HK-2 (cell line): Measurements from ENCODE around the gene CBX3.
"Not testable (repeated sequence)": the region's sequence is repeated elsewhere in the genome, so short reads cannot be mapped to it uniquely, and the experiment has no call there.

Experiments used
- DNase-seq: peaks from one replicate; pipeline ENCODE4 v3.0.0-alpha.2; 2018; ENCODE audit not compliant: unreplicated experiment

CBX3 gene

GRCh38 chr7:26202019-26202990, 760 bp downstream of the CBX3 start:
- peak; percentile 60 for DNase-seq

DNA sequence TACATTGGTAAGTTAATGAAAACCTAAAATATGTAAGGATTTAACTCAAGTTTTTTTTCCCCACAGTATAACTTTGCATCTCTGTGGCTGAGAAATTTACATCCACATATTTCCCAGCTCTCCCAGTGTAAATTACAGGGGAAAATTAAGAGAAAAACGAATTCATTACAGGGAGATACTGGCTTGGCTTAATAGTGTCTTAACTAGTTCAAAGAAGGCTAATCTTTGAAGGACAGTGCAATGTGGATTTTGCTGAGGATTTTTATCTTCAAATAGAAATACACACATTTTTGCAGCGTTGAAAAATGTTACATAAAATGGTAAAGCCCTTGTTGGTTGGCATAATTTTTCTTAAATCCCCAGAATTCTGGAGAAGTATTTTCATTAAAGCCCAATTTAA, 1.5 kb downstream of the CBX3 start:
- no peak for DNase-seq

DNA sequence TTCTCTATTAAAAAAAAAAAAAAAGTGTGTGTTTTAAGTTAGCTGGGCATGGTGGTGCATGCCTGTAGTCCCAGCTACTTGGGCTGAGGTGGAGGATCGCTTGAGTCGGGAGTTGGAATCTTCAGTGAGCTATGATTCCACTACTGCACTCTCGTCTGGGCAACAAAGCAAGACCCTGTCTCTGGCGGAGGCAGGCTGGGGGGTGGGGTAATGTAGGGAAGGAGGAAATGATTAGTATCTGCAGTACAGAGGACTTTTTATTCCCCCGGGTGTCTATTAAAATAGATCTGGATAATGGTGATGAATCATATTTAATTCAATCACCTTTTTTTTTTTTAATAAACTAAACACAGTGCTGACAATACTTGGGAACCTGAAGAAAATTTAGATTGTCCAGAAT, 6.5 kb downstream of the CBX3 start:
- DNase-seq = no peak

DNA sequence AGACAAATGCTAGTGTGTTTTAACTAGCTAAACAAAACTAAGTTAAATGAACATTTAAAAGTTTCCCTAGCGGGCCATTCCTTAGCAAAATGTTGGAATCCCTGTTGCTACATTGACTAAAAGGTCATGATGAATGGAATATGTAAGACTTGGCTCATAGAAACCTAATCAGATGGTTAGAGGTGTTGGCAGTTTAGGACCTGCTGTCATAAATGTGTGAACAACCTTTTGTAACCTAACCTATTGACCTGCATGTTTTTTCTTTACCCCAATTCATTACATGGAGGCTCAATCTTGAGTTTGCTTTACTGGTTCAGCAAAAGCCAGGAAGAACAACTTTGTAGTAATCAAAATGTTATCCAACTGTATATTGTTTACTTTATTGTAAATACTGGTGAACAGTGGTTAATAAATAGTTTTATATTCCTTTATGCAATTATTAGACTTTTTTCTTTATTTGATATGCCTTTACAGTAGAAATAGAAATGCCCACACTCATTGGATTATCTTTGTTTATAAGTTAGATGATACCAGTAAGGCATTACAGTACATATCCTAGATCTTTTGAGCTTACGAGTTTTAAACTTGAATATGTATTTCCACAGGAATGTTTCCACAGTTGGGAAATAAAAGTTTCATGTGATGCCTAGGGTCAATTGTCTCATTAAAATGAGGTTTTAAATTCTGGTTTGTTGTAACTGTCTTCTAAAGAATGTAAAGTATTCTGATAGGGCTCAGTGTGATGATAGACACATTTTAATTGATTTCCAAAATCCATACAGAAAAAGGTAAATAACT, 11.6 kb downstream of the CBX3 start:
- DNase-seq = no peak

DNA sequence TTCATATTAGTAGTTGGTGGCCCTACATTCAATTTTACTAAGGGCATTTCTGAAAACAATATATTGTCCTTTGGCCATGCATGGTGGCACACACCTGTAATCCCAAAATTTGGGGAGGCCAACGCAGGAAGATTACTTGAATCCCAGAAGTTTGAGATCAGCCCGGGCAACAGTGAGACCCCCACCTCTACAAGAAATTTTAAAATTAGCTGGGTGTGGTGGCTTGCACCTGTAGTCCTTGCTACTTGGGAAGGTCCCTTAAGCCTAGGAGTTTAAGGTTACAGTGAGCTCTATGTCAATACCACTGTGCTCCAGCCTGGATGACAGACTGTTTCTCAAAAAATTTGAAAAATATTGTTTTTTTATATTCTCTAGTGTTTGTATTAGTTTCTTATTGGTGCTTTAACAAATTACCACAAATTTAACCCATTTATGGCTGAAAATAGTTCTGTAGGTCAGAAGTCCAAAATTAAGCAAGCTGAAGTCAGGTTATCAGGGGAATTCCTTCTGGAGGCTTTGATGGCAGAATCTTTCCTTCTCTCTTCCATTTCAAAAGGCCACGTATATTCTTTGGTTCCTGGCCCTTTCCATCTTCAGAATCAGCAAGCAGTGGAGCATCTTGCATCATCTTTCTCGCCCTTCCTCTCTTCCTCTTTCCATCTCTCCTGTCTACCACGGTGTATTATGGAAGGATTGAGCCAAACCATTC, 12.4 kb downstream of the CBX3 start:
- no peak for DNase-seq

GRCh38 chr7:26216049-26216448, 14.5 kb downstream of the CBX3 start:
- DNase-seq = no peak

DNA sequence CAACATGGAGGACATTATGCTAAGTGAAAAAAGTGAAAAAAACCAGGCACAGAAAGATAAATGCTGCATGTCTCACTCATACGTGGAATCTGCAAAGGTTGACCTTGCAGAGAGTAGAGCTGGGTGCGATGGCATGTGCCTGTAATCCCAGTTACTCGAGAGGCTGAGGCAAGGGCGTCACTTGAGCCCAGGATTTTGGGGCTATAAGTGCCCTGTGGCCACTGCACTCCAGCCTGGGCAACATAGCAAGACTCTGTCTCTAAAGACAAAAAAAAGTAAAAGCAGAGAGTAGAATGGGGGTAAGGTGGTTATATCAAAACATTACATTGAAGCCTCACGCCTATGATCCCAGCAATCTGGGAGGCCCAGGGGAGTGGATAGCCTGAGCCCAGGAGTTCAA, 22.8 kb downstream of the CBX3 start:
- DNase-seq = no peak

DNA sequence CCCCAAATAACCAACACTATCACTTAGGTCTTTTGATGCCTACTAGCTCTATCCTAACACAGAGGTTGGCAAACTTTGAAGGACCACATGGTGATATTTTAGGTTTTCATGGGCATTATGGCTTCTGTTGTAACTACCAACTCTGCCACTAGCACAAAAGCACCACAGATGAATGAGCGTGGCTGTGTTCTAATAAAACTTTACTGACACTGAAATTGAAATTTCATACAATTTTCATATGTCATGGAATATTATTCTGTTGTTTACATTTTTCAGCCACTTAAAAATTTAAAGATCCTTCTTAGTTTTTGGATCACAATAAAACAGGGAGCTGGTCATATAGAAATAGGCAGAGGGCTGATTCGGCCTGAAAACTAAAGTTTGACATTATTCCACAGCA, 26.4 kb downstream of the CBX3 start:
- DNase-seq = no peak

DNA sequence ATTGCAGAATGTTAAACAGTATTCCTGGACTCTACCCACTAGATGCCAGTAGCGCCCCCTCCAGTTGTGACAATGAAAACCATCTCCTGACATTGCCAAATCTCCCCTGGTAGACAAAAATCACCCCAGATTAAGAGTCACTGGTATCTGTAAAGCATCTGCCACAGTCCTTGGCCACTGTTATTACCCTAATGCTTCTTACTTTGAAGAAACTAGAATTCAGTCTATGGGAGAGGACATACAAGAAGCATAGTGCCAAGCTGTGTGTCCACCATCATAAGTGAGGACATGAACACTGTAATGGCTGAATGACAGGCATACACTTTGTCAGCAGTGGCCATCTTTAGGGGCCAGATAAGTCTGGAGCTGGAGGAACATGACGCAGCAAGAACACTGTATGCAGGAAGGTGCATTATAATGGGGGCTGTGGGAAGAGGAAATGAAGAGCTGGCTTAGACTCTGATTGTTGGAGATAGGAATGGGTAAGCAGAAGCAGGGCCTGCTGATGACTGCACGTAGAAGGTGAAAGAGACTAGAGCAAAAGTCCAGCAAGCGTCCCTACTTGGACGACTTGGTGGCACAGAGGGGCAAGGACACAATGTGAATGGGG, 32.5 kb downstream of the CBX3 start:
- no peak for DNase-seq

- DNase-seq = no peak
Measured at GRCh38 chr7:26237035-26237807, 35.7 kb downstream of the CBX3 start.

DNA sequence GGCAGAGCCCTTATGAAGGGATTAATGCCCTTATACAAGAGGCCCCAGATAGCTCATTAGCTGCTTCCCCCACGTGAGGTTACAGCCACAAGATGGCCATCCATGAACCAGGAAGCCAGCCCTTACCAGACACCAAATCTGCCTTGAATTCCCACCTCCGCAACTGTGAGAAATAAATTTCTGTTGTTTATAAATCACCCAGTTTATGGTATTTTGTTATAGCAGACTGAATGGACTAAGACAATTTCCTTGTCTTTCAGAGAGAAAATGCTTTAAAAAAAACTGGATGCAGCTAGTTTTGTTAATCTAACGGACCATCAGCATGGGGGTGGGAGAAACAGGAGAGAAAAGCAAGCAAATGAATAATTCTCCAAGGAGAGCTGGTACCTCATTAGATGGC, 36.5 kb downstream of the CBX3 start:
- no peak for DNase-seq

DNA sequence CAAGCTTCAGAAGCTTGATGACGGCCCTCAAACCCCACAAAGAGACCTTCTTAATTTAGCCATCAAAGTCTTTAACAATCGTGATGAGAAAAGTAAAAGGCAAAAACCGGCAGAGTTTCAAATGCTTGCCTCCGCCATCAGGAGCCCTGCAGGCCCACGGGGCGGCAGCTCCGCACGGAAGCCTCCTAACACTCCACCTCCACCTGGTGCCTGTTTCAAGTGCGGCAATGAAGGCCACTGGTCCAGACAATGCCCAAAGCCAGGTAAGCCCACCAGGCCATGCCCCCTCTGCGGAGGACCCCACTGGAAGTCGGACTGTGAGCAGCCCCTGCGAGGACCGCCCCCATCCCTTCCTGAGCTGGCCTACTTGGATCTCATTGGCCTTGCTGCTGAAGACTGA, 43.6 kb downstream of the CBX3 start:
- no peak for DNase-seq

GRCh38 chr7:26250239-26250638, 48.7 kb downstream of the CBX3 start:
- DNase-seq = no peak

- not testable (repeated sequence) for DNase-seq
Measured at GRCh38 chr7:26261866-26262265, 60.3 kb downstream of the CBX3 start.
